GM11168 (cell line): Measurements from ENCODE around the gene TAGAP.

Experiments used
- in situ Hi-C: fragments of 300-500 bp; cut with MboI; formaldehyde crosslinking; loops from one replicate; pipeline ENCODE4 v1.12.0; 2022; ENCODE audit warnings: low sequenced_read_pairs; ENCODE audit not compliant: unreplicated experiment

The TAGAP gene

DNA sequence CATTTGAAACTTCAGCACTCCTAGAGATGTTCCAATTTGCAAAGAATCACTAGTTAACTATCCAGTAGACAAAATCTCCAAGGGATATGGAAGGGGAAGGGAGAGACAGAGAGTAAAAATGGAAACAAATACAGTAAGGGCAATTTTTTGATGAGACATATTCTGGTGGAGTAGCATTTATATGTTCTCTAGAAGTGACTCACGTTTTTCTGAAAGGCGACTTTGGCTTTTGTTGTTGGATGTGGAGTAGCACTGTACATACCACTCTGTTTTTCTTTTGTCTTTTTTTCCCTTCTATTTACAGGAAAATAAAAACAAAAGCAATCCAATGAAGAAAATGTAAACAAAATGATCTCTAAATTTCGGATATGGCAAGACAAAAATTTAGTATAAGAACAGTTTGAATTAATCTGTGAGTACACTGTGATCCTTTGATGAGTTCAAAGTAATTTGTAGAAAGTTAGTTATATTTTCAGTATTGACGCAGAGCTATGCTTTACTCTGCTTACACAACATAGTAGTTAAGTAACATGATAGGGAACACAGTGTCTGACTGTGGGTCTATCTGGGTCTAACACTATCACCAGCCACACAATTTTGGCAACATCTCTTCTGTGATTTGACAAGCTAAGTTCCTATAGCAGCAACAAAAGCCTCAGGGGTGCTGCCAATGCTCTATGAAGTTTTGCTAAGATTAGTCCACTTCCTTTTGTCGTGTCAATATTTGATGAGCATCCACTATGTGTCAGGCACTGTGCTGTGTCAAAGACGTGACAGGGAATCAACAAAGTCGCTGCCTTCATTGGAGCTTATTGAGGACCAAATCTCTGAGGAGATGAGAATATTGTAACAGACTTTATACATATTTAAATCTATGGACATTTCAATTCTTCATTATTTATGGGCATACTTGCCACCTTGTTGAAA, 27.3 kb upstream of the TAGAP start:
- in situ Hi-C loops, result no loop called here

DNA sequence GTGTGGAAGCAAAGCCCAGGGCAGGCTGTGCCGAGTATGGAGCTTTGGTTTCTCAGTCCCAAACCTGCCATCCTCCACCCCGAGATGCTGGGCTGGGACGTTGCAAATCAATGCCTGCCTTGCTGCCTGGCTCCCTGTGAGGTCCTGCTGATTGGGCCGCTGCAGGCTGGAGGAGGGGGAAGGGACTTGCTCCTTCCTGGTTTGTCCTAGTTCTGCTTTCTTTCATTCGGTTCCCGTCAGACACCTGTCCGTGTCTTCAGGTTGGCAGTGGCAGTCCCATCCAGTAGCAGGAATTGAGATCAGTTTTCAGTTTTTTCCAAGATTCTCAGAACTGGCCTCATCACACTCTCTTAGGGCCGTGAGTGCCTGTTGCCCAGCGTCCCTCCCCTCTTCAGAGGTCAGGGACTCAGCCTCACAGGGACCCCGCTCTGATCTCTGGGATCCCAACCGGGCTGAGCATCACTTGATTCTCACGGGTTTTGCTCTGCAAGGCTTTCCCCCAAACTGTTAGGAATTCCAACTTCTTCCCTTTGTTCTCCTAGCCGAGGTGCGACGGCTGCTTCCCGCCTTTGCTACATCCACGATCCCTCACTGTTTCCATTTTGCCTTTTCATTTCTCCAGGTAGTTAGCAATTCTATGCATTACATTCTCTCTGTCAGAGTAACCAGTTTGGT, 24.2 kb upstream of the TAGAP start:
- in situ Hi-C loops, result no loop called here

DNA sequence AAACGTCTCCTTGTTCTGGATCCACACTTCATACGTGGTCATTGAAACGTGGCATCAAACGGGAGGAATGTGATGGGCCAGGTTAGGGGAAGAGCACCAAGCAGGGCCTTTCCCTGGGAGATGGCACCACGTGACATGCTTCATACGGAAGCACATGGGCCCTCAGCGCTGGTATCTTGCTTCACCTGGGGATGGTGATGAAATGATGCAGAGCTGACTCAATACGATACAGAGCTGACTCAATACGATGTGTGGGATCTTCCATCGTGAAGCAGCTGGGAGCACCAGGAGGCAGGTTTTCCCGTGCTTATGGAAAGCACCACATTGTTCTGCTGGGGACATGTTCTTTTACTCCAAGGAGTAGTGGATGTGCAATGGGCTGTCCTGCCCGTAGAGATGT, 22.5 kb upstream of the TAGAP start:
- in situ Hi-C loops, result no loop called here

DNA sequence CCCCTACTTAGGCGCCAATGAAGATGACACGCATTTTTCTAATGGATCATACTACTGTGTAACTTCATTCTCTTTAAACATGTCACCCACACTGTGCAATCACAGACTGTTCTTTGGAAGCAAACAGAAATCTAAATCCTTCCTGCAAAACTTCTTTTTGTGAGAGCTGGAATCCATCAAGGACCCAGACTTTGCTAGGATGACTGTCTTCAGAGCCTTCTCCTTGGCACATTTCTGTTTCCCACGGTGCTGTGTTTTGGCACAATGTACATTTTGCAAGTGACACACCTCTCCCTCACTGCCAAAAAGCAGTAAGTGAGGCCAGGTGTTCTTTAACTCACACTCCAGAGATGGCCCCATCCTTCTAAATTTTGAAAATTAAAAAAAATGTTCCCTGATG, 21.7 kb upstream of the TAGAP start:
- in situ Hi-C loops, result no loop called here

DNA sequence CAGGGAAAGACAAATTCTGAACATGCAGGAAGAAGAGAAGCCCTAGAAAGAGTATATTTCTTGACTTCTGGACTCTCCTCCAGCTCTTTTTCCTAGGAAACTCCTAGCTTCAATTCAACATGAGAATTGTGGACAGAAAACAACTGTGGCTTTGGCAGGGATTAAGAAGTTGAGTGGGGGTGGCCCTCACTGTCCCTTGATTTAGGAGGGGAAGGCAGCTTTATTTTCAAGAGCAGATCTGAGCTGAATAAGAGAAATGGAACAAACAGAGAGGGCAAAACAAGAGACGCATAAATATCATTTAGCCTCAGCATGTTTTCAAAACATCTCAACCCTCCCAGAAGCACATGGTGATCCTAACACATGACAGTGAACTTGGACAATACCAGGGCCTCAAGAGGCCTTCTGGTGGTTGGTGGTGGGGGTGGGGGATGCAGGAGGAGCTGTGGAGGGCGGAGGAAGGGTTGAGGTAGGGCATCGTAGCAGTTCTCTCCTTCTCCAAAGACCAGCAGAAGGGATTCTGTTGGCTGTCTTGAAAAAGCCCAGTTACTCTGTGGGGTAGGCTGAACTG, 21.1 kb upstream of the TAGAP start:
- in situ Hi-C loops, result no loop called here

DNA sequence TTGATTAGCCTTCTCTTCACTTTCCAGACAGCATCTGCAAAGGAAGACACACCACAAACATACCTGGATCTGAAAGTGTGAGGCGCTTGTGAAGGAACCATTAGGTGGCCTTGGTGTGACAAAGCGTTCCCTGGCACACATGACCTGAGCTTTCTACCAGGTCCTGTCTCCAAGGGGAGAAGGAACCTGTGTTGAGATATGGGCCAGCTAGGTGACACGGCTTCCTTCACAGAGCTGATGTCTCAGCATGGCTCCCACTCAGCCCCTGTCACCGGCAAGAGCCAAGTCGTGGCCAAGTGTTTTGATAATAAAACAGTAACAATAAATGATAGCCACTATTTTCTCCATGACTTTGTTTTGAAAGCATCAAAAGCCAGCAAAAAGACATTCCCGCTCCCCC, 20.3 kb upstream of the TAGAP start:
- in situ Hi-C loops, result no loop called here

DNA sequence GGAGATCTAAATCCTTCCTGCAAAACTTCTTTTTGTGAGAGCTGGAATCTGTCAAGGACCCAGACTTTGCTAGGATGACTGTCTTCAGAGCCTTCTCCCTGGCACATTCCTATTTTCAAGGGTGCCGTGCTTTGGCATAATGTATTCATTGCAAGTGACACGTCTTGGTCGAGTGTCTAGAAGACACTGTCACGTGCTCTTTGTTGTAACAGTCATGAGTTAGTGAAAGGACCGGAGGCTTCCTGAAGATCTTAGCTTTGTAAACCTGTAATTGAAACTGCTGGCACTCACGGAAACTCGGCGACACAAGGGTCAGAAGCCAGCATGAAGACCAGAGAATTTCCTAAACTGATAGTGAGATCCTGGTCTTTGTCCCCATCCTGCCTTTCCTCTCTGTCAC, 19.7 kb upstream of the TAGAP start:
- in situ Hi-C loops, result no loop called here

DNA sequence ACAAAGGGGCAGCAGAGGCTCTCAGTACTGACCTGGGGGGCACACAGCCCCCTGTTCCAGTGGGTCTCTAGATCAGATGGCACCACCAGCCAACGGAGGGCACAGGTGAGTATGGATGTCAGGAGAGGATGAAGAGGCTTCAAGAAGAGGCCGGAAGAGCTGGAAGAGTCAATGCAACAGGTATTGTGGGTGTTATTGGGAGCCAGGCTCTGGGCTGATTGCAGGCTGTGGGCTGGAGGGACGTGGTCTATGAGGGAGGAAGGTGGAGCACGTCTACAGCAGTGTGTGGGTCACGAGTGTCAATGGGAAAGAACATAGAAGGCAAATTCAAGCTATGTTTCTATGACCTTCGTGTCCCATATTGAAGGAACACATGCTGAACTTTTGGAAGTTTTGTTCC, 18.8 kb upstream of the TAGAP start:
- in situ Hi-C loops, result no loop called here

DNA sequence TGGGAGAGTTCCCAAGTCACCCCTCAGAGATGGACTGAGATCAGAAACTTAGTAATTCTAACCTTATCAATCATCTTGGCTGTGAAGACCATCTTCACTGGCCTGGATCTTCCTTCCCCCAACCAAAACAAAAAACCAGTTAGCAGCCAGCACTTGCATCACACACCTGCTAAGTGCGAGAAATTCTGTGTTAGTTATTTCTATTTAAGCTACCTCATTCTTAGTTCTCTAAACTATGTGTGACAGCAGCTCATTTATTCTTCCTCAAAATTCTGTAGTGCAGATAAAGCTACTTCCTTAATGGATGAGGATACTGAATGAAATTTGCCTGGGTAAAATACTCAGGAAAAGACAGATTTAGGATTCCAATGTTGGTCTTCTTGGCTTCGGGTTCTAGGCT, 18.2 kb upstream of the TAGAP start:
- in situ Hi-C loops, result no loop called here

DNA sequence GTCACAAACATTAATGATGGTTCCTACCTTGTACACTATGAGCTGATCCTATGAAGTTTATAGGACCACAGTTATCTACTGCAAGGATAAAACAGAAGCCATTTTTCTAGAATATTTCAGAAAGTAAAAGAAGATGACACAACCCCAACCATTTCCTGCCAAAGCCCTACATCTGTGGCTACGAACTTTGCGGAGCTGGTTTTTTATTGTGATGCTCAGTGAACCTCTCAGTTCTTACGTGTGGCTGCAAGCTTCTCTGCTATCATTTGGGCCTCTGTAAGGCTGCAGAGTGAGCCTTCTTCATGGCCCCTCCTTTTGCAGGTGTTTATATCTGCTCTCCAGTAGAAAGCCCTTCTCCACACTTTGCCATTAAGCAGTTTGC, 17.8 kb upstream of the TAGAP start:
- in situ Hi-C loops, result no loop called here

DNA sequence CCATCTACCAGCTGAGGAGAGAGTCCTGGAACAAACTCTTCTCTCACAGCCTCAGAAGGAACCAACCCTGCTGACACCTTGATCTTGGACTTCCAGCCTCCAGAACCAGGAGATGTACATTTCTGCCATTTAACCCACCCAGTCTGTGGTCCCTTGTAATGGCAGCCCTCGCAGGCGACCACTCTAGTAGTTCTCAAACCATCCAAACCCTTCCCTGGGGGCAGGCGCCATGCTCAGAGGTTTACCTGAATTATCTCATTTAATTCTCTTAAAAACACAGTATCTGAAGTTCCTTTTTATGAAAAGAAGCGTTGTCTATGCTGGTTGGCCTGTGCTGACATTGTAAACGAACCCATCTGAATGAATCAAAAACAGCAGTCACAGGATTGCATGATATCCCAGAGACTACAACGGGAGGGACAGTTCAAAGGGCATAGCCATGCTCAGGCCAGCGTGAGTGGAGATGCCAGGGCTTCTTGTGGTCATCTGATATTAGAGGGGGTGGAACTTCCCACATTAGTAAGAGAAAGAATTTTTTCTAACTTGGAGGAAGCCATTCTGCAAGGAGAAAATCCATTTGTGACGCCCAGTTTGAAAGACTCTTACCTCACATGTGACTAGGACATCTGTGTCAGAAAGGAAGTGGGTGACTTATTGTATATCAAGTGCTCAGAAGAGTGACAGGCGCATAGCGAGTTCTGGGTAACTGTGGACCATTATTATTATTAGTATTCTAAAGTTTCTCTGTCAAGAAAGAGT, 17.2 kb upstream of the TAGAP start:
- in situ Hi-C loops, result no loop called here

DNA sequence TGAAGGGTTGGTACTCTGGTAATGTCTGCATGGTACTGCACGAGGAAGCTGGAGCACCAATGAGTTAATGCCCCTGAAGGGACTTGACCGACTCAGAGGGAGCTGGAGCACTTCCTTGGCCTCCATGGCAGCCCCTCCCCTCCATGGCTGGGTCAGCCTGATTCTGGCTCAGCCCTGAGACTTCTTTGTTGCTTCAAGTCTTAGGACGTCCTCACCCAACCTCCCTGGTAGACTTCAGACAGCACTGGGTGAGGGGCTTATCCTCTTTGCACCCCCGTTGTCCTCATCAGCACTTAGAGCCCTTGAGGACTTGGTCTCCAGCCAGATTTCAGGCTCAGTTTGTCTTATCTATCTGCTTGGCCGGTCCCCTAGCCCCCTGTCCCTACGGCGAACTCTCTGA, 16.4 kb upstream of the TAGAP start:
- in situ Hi-C loops, result no loop called here

DNA sequence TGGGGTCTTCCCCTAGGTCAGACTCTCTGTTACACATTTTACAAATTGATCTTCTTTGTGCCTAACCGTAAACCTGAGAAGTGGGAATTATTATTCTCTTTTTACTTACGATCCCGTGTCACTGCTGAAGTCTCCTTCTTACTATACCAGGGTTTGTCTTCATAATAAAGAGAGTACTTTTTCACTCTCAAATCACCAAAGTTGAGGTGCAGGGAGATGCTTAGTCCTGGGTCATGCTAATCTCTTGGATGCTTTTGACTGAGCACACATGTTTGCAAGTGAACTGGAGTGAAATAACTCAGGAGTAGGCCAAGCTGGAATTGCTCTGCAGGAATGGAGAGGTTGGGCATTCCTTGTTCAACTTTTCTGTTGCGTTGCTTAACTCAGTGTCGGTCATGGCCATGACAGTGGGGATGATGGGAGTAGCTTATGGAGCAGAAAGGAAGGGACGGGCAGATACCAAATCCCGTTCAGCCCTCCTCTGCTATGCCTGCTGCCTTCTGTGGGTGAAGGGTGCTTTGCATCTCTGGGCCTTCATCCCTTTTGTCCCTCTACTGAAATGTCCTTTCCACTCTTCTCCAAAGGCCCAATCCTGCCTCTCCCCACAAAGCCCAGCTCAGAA, 15.2 kb upstream of the TAGAP start:
- in situ Hi-C loops, result no loop called here

DNA sequence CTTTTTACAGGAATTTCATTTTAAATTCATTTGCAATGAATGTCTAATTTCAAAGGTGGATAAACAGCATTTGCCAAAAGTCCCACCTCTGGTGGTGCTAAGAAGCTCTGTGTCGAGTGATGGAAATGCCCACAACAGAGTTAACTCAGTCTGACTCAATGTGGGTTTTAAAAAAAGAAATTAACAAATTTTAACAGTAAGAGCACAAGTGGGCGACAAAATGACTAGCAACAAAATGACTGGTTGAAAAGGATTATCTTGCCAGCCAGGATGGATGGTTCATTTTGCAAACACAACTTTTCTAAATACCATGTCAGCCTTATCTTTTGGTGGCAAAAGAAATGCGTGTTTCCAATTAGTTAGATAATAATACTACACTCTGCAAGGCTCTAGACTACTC, 14.3 kb upstream of the TAGAP start:
- in situ Hi-C loops, result no loop called here

DNA sequence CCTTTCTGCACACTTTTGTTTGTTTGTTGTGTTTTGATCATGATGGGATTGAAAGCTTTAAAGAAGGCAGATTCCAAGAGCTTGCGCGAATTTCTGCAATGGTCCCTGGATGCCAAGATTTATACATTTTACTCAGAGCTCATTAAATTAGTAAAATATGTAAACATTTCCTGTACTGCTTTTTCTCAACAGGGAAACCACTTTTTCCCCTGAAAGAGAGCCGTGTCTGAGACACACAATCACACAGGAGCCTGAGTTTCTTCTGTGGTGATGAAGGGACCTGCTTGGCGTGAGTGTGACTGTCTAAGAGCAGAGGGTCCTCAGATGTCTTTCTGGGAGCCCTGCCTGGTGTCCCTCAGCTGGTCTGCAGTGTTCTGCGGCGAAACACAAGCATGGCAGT, 12.1 kb upstream of the TAGAP start:
- in situ Hi-C loops, result no loop called here

DNA sequence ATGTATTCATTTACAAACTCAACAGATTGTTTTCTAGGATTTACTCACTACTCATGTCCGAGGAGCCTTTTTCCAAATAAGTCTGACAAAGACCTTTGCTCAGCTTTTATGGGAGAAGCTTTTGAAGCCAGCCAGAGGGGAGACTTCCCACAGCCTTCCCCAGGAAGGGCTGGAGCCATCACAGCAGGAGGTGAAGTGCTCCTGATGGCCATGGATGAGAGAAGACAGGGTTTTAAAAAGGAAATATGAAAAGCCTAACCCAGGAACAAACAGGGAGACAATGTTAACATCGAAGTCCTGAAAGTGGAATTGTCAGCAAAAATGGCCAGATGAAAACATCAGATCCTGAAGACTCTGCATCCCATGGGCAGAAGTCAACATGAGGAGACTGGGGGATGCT, 11.6 kb upstream of the TAGAP start:
- in situ Hi-C loops, result no loop called here

DNA sequence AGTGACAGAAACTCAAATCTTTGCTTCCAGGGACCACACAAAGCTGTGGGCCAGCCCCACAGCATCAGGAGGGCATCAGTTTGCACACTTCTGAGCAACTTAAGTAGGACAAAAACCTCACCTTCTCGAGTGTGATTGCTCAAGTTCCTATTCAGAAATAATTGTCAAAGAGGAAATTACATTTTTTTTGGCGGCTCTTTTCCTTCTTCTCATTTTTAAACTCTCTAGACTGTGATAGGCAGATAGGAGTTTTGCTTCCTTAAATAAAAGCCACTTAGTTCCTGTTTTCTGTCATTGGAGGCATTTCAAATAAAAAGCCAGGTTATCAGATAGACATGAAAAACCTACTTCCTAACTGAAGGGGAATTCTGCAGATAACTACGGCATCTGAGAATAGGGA, 11.2 kb upstream of the TAGAP start:
- in situ Hi-C loops, result no loop called here

DNA sequence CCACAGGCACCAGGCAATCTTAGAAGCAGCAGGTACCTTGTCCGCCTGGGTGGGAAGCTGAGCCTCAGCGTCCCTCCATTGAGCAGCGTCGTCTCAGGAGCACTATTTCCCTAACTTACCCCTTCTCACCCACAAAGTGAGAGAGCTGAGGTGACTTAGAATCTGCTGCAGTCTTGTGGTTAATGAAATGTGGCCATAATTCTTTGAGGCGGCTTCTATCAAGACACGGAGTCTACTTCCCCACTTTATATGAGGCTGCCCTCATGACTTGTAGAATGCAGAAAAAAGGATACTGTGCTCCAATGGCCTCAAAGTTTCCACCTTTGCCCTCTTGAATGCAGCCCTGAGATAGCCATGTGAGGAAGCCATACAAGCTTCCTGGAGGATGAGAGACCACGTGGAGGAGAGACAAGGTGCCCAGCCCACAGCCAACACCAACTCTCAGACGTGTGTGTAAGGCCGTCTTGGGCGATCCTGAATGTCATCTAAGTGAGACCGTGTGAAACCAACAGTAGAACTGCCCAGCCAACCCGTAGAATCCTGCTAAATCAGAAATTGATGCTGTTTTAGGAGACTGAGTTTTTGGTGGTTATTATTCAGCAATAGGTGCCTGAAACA, 9.1 kb upstream of the TAGAP start:
- in situ Hi-C loops, result no loop called here

DNA sequence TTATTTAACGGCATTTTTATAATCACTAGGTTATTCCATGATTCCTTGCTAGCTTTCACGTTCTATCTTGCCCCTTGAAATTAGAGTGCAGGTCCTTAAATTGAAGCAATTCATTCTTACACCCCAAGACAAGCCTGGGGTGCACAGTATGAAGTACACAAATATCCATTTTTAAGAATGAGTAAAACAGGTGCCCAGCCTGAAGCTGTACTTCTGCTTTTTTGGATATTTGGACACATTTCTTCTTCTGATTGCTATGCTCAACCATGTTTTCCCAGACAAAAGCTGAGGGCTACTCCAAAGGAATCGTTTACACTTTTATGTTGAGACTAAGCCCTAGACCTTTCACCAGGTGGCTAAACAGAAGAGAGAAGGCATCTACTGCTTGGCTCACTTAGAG, 7.9 kb upstream of the TAGAP start:
- in situ Hi-C loops, result no loop called here
